ENCODE measurements around the gene PCP4. TPM values are rescaled to one million over a fixed set of nuclear protein-coding genes. Genes with fewer than 3 reads are reported as not detected.

The PCP4 gene
- total RNA-seq, 1 experiment from 2014 or later = 1.6 TPM

DNA sequence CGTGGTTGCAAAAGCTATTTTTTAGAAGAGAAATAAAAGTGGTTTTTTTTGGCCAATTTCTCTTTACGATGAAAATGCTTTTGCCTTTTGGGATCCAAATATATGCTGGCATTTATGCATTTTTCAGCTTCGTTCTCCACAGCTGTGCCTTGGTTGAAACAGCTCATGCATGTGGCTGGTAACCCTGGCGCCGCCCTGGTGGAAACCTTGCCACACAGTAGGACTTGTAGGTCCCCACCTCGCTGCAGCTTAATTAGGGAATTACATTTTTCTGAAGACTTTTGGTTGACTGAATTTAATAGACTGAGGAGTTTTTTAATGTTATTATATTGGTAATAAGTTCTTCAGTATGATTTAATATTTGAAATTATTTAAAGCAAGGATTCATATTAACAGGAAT lies 12.7 kb upstream of the PCP4 start:
- TF ChIP-seq SMAD3 (CRISPR knock-in tag; IDR thresholded peaks at IDR 0.05; ENCODE audit: borderline replicate concordance) (no peak), NR1H2 (CRISPR knock-in tag; IDR thresholded peaks at IDR 0.05) (no peak), FOXJ3 (CRISPR knock-in tag; IDR thresholded peaks at IDR 0.05; ENCODE audit: borderline replicate concordance) (no peak), EMX1 (CRISPR knock-in tag; IDR thresholded peaks at IDR 0.05) (no peak), FOXK1 (CRISPR knock-in tag; IDR thresholded peaks at IDR 0.05) (no peak), GTF2I (CRISPR knock-in tag; conservative IDR thresholded peaks at IDR 0.05) (no peak), SP1 (CRISPR knock-in tag; conservative IDR thresholded peaks at IDR 0.05) (no peak), ZNF232 (CRISPR knock-in tag; IDR thresholded peaks at IDR 0.05) (no peak), E2F1 (CRISPR knock-in tag; IDR thresholded peaks at IDR 0.05) (no peak), GABPB1 (CRISPR knock-in tag; IDR thresholded peaks at IDR 0.05) (no peak), ATF1 (CRISPR knock-in tag; IDR thresholded peaks at IDR 0.05) (no peak), JAZF1 (CRISPR knock-in tag; IDR thresholded peaks at IDR 0.05) (no peak), AFF4 (CRISPR knock-in tag; IDR thresholded peaks at IDR 0.05; ENCODE audit: borderline replicate concordance) (no peak), FOXP1 (CRISPR knock-in tag; IDR thresholded peaks at IDR 0.05; ENCODE audit: borderline replicate concordance) (no peak)
- TF ChIP-seq, protein P1, sequence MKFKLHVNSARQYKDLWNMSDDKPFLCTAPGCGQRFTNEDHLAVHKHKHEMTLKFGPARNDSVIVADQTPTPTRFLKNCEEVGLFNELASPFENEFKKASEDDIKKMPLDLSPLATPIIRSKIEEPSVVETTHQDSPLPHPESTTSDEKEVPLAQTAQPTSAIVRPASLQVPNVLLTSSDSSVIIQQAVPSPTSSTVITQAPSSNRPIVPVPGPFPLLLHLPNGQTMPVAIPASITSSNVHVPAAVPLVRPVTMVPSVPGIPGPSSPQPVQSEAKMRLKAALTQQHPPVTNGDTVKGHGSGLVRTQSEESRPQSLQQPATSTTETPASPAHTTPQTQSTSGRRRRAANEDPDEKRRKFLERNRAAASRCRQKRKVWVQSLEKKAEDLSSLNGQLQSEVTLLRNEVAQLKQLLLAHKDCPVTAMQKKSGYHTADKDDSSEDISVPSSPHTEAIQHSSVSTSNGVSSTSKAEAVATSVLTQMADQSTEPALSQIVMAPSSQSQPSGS (CRISPR knock-in tag; IDR thresholded peaks at IDR 0.05; ENCODE audit: borderline replicate concordance, low read depth) = no peak
- TF ChIP-seq, protein P2, sequence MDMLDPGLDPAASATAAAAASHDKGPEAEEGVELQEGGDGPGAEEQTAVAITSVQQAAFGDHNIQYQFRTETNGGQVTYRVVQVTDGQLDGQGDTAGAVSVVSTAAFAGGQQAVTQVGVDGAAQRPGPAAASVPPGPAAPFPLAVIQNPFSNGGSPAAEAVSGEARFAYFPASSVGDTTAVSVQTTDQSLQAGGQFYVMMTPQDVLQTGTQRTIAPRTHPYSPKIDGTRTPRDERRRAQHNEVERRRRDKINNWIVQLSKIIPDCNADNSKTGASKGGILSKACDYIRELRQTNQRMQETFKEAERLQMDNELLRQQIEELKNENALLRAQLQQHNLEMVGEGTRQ (CRISPR knock-in tag; IDR thresholded peaks at IDR 0.05) = no peak
- TF ChIP-seq, protein P3, sequence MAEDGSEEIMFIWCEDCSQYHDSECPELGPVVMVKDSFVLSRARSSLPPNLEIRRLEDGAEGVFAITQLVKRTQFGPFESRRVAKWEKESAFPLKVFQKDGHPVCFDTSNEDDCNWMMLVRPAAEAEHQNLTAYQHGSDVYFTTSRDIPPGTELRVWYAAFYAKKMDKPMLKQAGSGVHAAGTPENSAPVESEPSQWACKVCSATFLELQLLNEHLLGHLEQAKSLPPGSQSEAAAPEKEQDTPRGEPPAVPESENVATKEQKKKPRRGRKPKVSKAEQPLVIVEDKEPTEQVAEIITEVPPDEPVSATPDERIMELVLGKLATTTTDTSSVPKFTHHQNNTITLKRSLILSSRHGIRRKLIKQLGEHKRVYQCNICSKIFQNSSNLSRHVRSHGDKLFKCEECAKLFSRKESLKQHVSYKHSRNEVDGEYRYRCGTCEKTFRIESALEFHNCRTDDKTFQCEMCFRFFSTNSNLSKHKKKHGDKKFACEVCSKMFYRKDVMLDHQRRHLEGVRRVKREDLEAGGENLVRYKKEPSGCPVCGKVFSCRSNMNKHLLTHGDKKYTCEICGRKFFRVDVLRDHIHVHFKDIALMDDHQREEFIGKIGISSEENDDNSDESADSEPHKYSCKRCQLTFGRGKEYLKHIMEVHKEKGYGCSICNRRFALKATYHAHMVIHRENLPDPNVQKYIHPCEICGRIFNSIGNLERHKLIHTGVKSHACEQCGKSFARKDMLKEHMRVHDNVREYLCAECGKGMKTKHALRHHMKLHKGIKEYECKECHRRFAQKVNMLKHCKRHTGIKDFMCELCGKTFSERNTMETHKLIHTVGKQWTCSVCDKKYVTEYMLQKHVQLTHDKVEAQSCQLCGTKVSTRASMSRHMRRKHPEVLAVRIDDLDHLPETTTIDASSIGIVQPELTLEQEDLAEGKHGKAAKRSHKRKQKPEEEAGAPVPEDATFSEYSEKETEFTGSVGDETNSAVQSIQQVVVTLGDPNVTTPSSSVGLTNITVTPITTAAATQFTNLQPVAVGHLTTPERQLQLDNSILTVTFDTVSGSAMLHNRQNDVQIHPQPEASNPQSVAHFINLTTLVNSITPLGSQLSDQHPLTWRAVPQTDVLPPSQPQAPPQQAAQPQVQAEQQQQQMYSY (CRISPR knock-in tag; IDR thresholded peaks at IDR 0.05) = no peak
- TF ChIP-seq, protein P4, sequence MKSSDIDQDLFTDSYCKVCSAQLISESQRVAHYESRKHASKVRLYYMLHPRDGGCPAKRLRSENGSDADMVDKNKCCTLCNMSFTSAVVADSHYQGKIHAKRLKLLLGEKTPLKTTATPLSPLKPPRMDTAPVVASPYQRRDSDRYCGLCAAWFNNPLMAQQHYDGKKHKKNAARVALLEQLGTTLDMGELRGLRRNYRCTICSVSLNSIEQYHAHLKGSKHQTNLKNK (CRISPR knock-in tag; IDR thresholded peaks at IDR 0.05) = no peak
- H3K27me3 Mint-ChIP-seq (ENCODE audit: low read depth) = no peaks in the 10 kb centered on the region; the same call in 1 of the 2 replicates
- H3K27ac Mint-ChIP-seq = no peak overlapping the region
- peaks cover 21% of the 10 kb centered on the region for H3K4me1 Mint-ChIP-seq
- no peak overlapping the region for H3K4me3 Mint-ChIP-seq
- POLR2A ChIA-PET = interaction anchor here (1.1 kb wide), 1 partner anchor 65 kb away, joined by 4 read pairs; no protein-coding TSS in a partner anchor
- H3K9me3 Mint-ChIP-seq = peaks cover 62% of the 10 kb centered on the region
- ATAC-seq = no peak
- CTCF ChIA-PET = interaction anchor here (0.6 to 4.7 kb wide), 11 partner anchors 9 to 268 kb away, joined by 3 to 42 read pairs (median 3); partner anchors contain the start of gene PCP4
- H3K36me3 Mint-ChIP-seq = peaks cover 9% of the 10 kb centered on the region
- peak; percentile 61 for DNase-seq (ENCODE audit: low spot score)
